Left lobe of liver (tissue), 2 donors: ENCODE measurements around the gene IL34. TPM values are rescaled to one million over a fixed set of nuclear protein-coding genes. Genes with fewer than 3 reads are reported as not detected.

Experiments
- ATAC-seq: fragments of 200-7000 bp; cut with Tn5 transposase; one replicate; pipeline ENCODE4 v1.9.1; 2020; ENCODE audit warnings: mild to moderate bottlenecking, moderate library complexity
- DNase-seq: peaks from one replicate; pipeline ENCODE4 v3.0.0-alpha.2; 2020; ENCODE audit warnings: low spot score
- total RNA-seq: library from RNA; stranded (reverse); gene quantifications from one replicate; pipeline ENCODE4 v1.2.1, GENCODE V29; 2021
- donor health status: DM: no; HTN: no; CAD: no; lungs with moderate emphysema.
- donor health status: DM: no; HTN: yes; CAD: no.

IL34 gene
- total RNA-seq, 1 donor from 2014 or later: 0.58 TPM

GRCh38 chr16:70676675-70677498, 30.5 kb downstream of the IL34 start:
- DNase-seq (no peak), ATAC-seq (no peak)

DNA sequence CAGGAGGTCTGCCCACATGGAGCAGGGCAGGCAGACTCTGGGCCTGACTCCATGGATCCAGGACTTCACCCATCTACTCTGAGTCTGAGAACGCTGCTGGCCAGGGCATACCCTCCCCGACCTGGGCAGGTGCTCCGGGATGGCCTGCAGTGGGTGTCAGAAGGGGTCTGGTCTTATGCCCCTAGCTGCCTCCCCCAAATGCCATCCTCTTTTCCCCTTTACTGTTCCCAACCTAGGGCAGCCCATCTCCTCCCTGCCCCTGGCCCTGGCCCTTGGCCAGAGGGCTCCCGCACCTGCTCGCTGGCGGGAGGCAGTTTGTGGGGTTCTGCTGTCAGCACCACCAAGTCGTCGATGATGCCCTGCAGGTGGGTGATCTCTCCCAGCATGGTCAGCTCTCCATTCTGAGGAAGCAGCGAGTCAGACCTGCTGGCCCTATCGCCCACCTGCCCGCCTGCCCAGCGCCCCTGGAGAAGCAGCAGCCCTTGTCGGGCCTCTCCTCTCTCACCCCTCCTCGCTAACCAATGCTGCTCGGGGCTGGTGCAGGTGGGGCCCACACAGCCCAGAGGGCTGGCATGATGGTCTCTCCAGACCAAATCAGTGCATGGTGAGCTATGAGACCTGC, 31.3 kb downstream of the IL34 start:
- ATAC-seq (no peak), DNase-seq (no peak)

- no peak for DNase-seq
- ATAC-seq: no peak
These were observed 31.9 kb downstream of the IL34 start for GRCh38 chr16:70678121-70678897.

DNA sequence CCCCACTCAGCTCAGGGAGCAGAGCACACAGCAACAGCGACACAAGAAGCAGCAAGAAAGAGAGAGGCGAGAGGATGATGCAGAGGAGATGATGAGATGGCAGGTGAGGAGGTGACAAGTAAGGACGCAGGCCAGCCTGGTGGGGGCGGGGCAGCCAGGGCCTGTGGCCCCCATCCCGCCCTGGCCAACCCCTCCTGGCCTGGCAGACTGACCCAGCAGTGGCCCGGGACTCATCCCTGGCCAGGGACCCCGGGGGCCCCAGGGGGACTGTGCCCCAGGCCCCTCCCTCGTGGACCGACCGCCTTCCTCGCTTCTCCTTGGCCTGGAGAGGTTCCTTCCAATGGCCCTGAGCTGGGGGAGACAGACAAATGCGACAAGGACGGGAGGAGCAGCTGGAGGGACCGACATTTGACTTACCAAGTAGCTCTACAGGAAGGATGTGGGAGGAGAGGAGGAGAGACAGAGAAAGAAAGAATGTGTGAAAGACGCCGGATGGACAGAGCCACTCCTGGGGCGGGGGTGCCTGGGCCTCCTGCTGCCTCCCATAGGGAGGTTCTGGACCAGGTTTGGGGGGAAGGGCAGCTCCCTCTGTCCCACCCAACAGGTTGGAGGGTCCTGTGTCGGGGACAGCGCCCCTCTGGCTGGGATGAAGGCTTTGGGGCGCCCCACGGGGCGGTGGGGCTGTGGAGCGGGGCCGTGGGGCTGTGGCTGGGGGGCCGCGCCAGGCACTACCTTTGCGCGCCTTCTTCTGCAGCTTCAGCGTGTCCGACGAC, 32.7 kb downstream of the IL34 start:
- no peak for ATAC-seq
- no peak for DNase-seq

DNA sequence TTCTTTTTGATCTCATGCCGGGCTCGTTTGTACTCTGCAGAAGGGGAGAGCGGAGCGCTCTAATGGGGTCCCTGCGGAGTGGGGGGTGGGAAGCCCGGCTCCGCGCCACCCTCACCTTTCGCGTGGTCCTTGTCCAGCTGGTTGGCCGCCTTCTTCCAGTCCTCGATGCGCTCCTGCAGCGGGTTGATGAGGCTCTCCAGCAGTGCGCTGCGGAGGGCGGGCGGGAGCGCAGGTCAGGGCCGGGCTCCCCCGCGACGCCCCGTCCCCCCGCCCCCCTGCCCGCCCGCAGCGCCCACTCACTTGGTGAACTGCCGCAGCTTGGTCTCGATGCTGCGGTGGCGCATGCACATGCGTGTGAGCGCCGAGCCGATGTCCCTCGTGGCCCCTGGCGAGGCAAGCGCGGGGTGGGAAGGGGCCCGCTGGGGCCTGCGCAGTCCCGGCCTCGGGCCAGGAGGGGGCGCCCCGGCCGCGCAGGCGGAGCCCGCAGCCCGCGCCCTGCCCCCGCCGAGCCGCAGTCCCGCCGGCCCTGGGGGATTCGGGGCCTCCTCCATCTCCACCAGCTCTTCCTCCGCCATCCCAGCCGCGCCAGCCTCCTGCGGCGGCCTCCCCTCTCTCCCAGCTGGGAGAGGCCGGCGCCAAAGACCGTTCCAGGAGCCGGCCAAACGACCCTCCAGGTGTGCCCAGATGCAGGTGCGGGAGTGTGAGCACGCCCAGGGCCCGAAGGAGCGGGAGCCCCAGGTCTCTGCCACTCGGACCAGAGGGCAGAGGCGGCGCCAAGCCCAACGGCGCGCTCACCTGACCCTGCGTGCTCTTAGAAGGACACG, 33.5 kb downstream of the IL34 start:
- DNase-seq (no peak), ATAC-seq (no peak)

GRCh38 chr16:70680495-70681381, 34.4 kb downstream of the IL34 start:
- ATAC-seq (no peak), DNase-seq (no peak)

- DNase-seq: no peak
- peak; percentile 29 for ATAC-seq
These were observed 35.3 kb downstream of the IL34 start for GRCh38 chr16:70681382-70682238.

DNA sequence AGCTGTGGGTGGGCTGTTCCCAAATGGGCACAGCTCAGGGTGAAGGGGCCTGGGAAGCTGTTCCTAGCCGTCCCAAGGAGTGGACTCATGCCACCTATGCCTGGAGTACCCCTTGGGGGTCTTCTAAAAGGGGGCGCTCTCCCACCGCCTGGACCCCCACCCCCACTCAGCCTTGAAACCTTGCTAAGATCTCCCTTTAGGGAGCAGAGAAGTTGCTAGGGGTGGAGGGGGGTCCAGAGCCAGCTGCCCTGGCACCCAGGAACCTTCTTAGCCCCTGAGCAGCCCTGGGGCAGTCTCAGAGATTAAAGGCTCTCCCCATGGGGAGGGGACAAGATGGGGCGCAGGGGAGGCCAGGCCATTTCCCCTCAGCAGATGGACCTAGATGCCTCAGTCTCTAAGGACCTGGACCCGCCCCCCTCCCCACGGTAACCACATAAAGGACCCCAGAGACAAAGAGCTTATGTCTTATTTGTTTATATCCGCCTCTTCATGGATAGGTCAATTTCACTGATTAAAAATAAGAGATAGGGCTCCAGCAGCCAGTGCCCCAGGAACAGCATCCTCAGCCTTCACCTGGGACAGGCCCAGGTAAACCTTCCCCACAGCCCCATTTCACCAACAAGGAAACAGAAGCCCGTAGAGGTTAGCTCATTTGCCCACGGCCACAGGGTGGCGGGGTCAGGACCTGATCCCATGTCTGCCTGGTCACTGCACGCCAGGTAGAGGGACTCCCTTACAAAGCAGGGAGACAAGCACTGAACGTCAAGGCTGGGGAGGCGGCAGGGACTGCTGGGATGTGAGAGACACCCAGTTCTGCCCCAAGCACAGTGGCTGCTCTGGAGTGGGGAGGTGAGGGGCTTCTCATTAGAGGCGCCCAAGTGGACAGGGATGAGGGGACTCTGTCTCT, 36.1 kb downstream of the IL34 start:
- DNase-seq (peak; percentile 75), ATAC-seq (peak; percentile 46)

GRCh38 chr16:70683146-70683944, 37.0 kb downstream of the IL34 start:
- DNase-seq (peak; percentile 72), ATAC-seq (peak; percentile 42)

- peak; percentile 83 for DNase-seq
- ATAC-seq: peak; percentile 53
These were observed 38.0 kb downstream of the IL34 start for GRCh38 chr16:70684146-70685060.

- no peak for ATAC-seq
- no peak for DNase-seq
These were observed 38.9 kb downstream of the IL34 start for GRCh38 chr16:70685061-70685937.

DNA sequence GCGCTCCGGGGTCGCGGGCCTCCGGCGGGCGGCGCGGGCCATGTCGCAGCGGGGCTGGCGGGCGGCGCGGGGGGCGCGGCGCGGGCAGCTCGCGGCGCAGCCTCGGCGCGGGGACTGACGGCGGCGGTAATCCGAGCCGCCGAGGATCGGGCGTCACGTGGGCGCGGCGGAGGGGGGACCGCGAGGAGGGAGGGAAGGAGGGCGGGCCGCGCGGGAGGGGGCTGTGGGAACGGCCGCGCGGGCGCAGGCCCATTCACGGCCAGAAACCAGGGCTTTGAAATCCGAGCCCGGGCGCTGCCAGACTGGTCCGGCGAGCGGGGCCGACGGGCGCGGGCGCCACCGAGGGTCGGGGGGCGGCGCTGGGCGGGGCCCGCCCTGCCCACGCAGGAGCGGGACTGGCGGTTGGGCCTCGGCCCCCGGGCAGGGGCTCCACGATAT, 39.6 kb downstream of the IL34 start, which contains the start of gene MTSS2:
Gene MTSS2, minus strand, starts transcription at position 116 of the 438 bp plus-strand sequence. CDS start 262 bp downstream, outside the sequence.
- peak; percentile 88 for DNase-seq
- peak; percentile 63 for ATAC-seq

- no peak for ATAC-seq
- DNase-seq: no peak
These were observed 40.2 kb downstream of the IL34 start for GRCh38 chr16:70686376-70687101.
